HG03565 (cell line): ENCODE results near the gene LRRK2.
"Not testable (repeated sequence)": the region's sequence is repeated elsewhere in the genome, so short reads cannot be mapped to it uniquely, and the experiment has no call there.

Experiments
- ATAC-seq: cut with Tn5 transposase; IDR thresholded peaks from one replicate; pipeline ENCODE4 v1.9.1; 2021; ENCODE audit warnings: mild to moderate bottlenecking, moderate library complexity; ENCODE audit not compliant: unreplicated experiment

Gene LRRK2

GRCh38 chr12:40211186-40211585 lies 13.6 kb upstream of the LRRK2 start:
- ATAC-seq: not testable (repeated sequence)

- no peak for ATAC-seq
Measured at GRCh38 chr12:40212566-40212965, 12.2 kb upstream of the LRRK2 start.

GRCh38 chr12:40215982-40216381 lies 8.8 kb upstream of the LRRK2 start:
- no peak for ATAC-seq

DNA sequence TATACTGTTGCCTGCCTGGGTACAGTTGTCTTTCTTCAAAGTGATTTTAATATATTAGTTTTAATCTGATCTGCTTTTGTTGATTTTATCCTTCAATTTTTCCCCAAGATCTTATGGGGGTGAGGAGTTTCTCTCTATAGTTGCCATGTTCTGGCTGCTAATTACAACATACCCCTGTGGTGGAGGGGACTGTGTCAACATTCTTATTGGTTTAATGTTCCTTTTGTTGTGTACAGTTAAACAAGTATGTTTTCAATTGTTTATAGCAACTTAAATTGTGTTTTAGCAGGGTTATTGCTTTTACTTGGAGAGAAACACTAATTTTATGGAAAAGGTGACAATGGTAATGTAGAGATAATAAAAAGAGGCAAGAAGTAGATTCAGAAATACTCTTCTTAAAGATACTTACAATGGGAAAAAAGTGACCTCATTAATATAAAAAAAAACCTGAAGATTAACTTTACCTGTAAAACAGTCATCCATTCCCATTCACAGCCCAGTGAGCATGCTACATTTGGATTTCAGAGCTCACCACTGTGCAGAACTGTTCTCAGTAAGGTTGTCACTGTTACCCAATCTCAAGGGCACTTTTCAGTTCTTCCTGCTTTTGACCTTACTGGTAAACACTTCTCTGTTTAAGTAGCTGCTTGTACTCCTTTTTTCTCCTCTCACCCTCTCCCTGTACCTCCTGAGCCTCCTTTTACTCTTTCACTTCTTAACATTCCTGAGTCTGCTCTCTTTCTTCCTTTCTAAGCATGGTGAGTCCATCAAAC lies 8.1 kb upstream of the LRRK2 start:
- no peak for ATAC-seq

- no peak for ATAC-seq
Measured at GRCh38 chr12:40219760-40220159, 5.0 kb upstream of the LRRK2 start.

DNA sequence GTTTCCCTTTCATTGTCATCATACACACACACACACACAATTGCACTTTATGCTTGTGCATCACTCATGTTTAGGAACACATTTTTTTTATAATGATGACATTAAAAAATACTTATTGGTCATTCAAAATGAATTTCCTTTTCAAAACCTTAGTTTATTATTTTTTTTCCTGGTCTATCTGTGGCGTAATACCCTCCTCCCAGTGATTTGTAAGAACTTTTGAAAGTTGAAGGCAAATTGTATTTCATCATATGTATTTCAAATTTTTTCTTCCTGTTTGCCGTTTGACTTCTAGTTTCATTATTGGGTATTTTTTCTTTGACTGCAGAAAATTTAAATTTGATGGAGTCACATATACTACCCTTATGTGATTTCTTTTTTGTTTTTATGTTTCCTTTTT lies 2.5 kb upstream of the LRRK2 start:
- no peak for ATAC-seq

- no peak for ATAC-seq
Measured at GRCh38 chr12:40223646-40224045, 1.2 kb upstream of the LRRK2 start.

GRCh38 chr12:40225337-40225983 lies 663 bp downstream of the LRRK2 start:
- ATAC-seq: no peak

DNA sequence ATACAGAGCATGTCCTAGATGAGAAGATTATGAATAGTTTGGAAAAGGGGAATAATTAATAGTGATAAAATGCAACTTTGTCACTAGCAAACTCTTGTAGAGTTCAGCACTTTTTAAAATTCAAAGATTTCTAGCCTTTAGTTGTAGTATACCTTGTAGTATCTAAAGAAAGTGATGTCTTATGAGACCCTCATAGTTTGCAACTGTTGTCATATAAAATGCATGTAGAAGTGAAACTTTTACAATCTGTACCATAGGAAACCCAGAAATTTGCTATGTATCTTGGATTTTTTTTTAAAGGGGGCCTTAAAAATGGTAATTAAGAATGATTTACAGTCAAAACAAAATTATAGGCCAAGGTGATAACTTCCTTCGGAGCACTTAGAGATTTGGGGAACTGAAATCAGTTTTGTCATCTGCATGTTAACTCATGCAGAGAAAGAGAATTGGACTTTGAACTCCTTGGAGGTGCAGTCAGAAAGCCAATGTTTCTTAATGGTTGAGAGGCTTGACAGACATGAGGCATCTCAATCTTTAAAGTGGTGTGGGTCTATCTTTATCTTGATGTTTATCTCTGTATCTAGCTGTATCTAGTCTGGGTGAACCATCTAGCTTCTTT lies 1.3 kb downstream of the LRRK2 start:
- ATAC-seq: peak; percentile 73

GRCh38 chr12:40226705-40227104 lies 1.9 kb downstream of the LRRK2 start:
- no peak for ATAC-seq

DNA sequence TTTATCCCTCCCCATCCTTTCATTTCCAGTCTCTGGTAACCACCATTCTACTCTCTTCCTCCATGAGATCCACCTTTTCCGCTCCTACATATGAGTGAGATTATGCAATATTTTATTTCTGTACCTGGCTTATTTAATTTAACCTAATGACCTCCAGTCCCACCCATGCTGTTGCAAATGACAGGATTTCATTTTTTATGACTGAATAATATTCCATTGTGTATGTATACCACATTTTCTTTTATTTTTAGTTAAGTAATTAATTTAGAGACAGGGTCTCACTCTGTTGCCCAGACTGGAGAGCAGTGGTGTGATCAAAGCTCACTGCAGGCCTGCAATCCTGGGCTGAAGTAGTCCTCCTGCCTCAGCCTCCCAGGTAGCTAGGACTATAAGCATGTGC lies 2.6 kb downstream of the LRRK2 start:
- no peak for ATAC-seq

DNA sequence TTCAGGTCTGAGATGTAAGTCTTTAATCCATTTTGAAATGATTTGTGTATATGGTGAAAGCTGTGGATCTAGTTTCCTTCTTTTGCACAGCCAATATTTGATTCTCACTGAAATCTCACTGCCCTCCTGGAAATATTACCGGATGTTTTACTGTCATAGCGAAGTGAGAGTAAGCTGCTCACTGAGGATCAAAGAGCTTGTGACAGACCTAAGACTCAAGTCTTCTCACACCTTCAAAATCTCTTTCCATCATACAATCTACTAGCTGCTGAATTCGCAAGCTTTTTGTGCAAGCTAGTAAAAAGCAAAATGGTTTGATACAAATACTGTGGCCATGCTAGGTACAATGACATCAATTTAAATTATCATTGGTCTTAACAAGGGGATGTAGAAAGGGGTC lies 3.9 kb downstream of the LRRK2 start:
- no peak for ATAC-seq

DNA sequence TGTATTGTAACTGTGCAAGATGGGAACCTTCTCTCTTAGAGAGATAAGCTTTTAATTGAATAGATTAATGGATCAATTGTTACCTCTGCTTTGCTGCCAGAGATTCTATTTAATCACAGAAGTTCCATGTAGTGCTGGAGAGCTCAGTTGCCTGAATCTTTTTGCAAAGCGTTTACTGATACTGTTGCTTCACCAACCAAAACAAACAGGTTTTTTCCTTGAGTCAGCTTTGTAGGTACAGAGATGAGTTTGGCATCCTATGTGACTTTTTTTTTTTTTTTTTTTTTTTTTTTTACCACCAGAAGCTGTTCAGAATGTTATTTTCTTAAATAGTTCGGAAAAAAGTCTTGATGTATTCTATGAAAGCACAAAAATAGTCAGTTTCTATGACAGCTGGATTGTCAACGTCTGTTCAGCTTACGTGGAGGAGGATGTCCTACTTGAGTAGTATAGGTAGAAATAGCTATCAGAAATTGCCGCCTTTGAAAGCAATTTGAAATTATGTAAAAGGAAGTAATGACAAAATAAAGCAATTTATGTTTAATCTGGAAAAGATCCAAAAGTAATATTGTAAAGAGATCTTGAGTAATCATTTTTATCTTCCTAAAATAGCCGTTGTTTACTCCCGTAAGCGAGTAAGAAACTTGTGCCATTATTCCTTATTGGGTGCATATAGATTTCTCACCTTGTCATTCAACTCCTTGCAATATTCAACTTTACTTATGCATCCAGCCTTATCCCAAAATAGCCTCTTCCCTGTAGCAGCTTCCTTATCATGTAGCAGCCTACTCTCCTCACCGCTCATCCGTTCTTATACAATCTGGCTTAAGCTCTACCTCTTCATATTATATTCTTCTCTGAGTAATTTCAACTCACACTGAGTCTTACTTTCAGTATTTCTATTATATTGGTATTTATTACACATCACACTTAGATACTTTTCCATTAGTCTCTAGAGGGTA lies 5.2 kb downstream of the LRRK2 start:
- no peak for ATAC-seq

GRCh38 chr12:40232602-40233001 lies 7.8 kb downstream of the LRRK2 start:
- ATAC-seq: peak; percentile 44

- ATAC-seq: no peak
Measured at GRCh38 chr12:40233741-40234367, 9.1 kb downstream of the LRRK2 start.

DNA sequence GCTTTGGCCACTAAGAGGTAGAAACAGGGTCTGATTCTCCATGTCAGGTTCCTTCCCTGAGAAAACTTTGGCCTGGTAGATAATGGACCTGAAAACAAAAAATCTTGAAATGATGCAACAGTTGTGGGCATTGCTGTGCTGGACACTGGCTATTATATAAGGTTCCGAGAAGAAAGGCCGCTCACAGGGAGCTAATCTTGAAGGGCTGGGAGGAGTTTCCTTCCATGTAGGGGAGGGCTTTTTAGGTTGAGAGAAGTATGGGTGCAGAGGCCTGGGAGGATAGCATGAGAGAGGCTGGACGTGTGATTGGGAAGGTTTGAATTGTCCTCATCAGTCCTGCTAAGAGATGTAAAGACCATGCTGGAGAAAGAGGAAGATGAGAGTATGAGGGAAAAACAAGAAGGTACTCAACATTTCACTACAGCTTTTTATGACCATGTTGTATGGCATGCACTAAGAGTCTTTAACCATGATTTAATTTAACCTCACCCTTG lies 11.6 kb downstream of the LRRK2 start:
- ATAC-seq: no peak

DNA sequence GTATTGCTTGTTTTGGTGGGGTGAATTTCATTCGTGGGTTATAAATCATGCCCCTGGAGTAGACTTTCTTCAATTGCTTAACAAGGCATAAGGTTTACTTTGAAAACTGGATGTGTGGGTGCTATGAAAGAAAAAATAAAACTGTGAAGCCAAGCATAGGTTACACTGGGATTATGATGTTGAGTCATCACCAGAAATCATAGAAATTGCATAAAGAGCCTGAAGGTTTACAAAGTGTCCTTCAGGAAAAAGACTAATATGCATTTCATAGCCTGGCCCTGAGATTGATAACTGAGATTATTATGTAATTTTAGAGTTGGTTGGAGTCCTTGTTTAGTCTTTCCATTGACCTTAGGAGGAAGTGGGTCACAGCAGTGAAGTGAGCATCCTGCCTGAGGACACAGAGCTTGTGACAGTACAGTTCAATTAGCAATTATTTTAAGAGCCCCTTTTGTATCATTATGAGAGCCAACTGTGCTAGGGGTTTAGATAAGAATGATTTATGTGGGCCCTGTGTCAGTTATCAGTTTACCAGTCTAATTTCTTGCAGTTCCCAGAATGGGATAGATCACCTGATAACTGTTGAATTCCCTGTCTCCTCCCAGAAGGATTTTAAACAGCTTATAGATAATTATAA lies 13.6 kb downstream of the LRRK2 start:
- ATAC-seq: no peak

GRCh38 chr12:40238979-40239378 lies 14.2 kb downstream of the LRRK2 start:
- no peak for ATAC-seq

- no peak for ATAC-seq
Measured at GRCh38 chr12:40240779-40241178, 16.0 kb downstream of the LRRK2 start.

DNA sequence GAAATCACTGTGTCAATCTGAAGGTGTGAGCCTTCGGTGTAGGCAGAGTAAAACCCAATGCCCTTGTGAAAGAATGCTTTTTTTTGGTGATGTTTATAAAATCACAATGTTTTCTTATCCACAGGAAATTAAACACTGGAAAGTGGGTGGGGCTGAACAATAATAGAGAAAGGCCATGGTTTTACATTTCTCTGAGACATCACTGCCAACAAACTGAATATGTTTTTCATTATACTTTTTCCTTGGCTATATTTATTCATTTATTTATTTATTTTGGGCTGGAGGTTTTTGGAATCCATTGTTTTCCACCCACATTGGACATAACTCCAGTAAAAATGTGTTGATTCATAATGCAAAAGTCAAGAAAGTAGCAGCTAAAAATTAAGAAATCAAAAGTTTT lies 16.9 kb downstream of the LRRK2 start:
- ATAC-seq: no peak
